Neural cell (in vitro differentiated cells): ENCODE data around the gene UQCRH.

Experiments
- EZH2 ChIP-seq: fragments of 200-600, 300-800 bp; shearing (Covaris generic), sonication (generic); IDR thresholded peaks from 2 replicates; pipeline ENCODE4 v1.6.1; 2014; ENCODE audit warnings: antibody characterized with exemption, low read length, borderline replicate concordance, mild to moderate bottlenecking; ENCODE audit not compliant: insufficient read depth, poor library complexity, severe bottlenecking
- MXI1 ChIP-seq: fragments of 450-650 bp; conservative IDR thresholded peaks from 2 replicates; pipeline ENCODE4 v1.6.1; 2014; ENCODE audit warnings: antibody characterized with exemption, mild to moderate bottlenecking; ENCODE audit not compliant: poor library complexity, severe bottlenecking
- POLR2AphosphoS5 ChIP-seq: IDR thresholded peaks from 2 replicates; pipeline ENCODE4 v1.6.1; 2012
- RAD21 ChIP-seq: fragments of 450-650 bp; conservative IDR thresholded peaks from 2 replicates; pipeline ENCODE4 v1.6.1; 2014; ENCODE audit warnings: antibody characterized with exemption, mild to moderate bottlenecking, moderate library complexity
- TAF1 ChIP-seq: IDR thresholded peaks from 2 replicates; pipeline ENCODE4 v1.6.1; 2012; ENCODE audit warnings: low read depth
- TF ChIP-seq, protein P1 (sequence below): fragments of 450-650 bp; IDR thresholded peaks from 2 replicates; pipeline ENCODE4 v1.5.1; 2014; ENCODE audit warnings: antibody characterized with exemption, mild to moderate bottlenecking, moderate library complexity; ENCODE audit not compliant: poor library complexity, severe bottlenecking
- TF ChIP-seq, protein P2 (sequence below): IDR thresholded peaks from 2 replicates; pipeline ENCODE4 v1.6.1; 2012; ENCODE audit warnings: borderline replicate concordance

DNA sequence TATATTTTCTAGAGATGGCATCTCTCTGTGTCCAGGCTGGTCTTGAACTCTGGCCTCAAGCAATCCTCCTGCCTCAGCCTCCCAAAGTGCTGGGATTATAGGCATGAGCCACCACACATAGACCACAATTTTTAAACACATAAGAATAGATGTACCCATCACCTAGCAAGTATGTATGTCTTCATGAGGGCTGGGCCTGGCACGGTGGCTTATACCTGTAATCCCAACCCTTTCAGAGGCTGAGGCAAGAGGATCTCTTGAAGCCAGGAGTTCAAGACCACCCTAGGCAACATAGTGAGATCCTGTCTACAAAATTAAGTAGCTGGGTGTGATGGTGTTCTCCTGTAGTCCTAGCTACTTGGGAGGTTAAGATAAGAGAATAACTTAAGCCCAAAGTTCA lies 13.8 kb downstream of the UQCRH start:
- TF ChIP-seq, protein P1, sequence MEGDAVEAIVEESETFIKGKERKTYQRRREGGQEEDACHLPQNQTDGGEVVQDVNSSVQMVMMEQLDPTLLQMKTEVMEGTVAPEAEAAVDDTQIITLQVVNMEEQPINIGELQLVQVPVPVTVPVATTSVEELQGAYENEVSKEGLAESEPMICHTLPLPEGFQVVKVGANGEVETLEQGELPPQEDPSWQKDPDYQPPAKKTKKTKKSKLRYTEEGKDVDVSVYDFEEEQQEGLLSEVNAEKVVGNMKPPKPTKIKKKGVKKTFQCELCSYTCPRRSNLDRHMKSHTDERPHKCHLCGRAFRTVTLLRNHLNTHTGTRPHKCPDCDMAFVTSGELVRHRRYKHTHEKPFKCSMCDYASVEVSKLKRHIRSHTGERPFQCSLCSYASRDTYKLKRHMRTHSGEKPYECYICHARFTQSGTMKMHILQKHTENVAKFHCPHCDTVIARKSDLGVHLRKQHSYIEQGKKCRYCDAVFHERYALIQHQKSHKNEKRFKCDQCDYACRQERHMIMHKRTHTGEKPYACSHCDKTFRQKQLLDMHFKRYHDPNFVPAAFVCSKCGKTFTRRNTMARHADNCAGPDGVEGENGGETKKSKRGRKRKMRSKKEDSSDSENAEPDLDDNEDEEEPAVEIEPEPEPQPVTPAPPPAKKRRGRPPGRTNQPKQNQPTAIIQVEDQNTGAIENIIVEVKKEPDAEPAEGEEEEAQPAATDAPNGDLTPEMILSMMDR, result no peak
- no peak for TF ChIP-seq EZH2
- TF ChIP-seq RAD21, result no peak
- TF ChIP-seq, protein P2, sequence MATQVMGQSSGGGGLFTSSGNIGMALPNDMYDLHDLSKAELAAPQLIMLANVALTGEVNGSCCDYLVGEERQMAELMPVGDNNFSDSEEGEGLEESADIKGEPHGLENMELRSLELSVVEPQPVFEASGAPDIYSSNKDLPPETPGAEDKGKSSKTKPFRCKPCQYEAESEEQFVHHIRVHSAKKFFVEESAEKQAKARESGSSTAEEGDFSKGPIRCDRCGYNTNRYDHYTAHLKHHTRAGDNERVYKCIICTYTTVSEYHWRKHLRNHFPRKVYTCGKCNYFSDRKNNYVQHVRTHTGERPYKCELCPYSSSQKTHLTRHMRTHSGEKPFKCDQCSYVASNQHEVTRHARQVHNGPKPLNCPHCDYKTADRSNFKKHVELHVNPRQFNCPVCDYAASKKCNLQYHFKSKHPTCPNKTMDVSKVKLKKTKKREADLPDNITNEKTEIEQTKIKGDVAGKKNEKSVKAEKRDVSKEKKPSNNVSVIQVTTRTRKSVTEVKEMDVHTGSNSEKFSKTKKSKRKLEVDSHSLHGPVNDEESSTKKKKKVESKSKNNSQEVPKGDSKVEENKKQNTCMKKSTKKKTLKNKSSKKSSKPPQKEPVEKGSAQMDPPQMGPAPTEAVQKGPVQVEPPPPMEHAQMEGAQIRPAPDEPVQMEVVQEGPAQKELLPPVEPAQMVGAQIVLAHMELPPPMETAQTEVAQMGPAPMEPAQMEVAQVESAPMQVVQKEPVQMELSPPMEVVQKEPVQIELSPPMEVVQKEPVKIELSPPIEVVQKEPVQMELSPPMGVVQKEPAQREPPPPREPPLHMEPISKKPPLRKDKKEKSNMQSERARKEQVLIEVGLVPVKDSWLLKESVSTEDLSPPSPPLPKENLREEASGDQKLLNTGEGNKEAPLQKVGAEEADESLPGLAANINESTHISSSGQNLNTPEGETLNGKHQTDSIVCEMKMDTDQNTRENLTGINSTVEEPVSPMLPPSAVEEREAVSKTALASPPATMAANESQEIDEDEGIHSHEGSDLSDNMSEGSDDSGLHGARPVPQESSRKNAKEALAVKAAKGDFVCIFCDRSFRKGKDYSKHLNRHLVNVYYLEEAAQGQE, result no peak
- no peak for TF ChIP-seq MXI1
- no peak for TF ChIP-seq POLR2AphosphoS5
- no peak for TF ChIP-seq TAF1
